ENCODE data around the gene NCOA7.
"Not testable (repeated sequence)": the region's sequence is repeated elsewhere in the genome, so short reads cannot be mapped to it uniquely, and the experiment has no call there.

The NCOA7 gene

DNA sequence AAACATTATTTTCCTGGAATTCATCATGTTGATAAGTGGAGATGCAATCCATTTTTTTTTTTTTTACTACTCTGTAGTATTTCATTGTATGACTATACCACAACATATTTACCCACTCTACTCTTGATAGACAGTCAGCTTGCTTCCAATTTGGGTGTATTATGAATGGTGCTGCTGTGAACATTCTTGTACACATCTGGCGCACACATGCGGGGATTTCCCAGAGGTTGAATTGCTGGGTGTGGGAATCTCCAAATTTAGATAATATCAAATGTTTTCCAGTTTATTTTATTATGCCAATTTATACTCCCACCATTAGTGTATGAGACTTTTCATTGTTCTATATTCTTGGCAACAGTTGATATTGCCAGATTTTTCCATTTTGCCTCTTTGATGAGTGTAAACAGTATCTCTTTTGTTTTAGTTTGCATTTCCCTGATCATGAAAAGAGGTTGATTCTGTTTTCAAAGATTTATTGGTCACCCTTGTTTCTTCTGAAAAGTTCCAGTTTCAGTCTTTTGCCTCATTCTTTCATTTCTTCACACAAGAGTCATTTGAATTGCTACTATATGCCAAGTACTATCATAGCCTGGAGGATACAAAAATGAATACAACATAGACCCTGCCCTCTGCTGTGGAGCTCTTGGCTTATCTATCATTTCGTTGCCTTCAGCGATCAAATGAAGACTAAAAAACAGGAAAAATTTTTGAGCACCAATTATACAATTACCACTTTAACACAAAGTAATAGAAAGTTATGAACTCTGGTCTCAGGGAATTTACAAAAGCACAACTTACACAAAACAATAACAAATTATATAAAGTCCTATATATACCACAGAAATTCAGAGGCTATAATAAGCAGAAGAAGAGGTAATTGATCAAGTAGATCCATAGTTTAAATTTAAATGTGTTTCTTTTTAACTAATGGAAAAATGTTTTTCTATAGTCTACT, 17.1 kb upstream of the NCOA7 start:
- TF ChIP-seq POLR2A (IDR thresholded peaks at IDR 0.05; ENCODE audit: low read depth, low read length): no peak
- TF ChIP-seq POLR2AphosphoS5 (IDR thresholded peaks at IDR 0.05; ENCODE audit: low read depth, low read length): no peak
- TF ChIP-seq PAX5 (IDR thresholded peaks at IDR 0.05; ENCODE audit: insufficient read depth, low read length, severe bottlenecking): no peak
- TF ChIP-seq SPI1 (IDR thresholded peaks at IDR 0.05; ENCODE audit: low read depth, low read length): no peak
- TF ChIP-seq POU2F2 (IDR thresholded peaks at IDR 0.05; ENCODE audit: low read depth, low read length): no peak
- no peak for TF ChIP-seq TAF1 (IDR thresholded peaks at IDR 0.05; ENCODE audit: low read depth, low read length)
- no peak for DNase-seq (ENCODE audit: insufficient read length, low spot score)

GRCh38 chr6:125776107-125776826, 14.5 kb upstream of the NCOA7 start:
- DNase-seq (ENCODE audit: insufficient read length, low spot score); FAIRE-seq: not testable (repeated sequence)

More for the DNA sequence above, 17.1 kb upstream of the NCOA7 start:
- no peak for FAIRE-seq

- TF ChIP-seq POU2F2 (IDR thresholded peaks at IDR 0.05; ENCODE audit: low read depth, low read length) (peak; percentile 60; the same call in 1 of the 2 replicates), POLR2AphosphoS5 (IDR thresholded peaks at IDR 0.05; ENCODE audit: low read depth, low read length) (no peak)
- no peak for FAIRE-seq
- DNase-seq (ENCODE audit: insufficient read length, low spot score): peak; percentile 41
Observed at GRCh38 chr6:125779924-125780539, 10.7 kb upstream of the NCOA7 start.

GRCh38 chr6:125780540-125781313, 10.0 kb upstream of the NCOA7 start:
- peak; percentile 93 for FAIRE-seq
- TF ChIP-seq POLR2AphosphoS5 (IDR thresholded peaks at IDR 0.05; ENCODE audit: low read depth, low read length): peak; percentile 79
- no peak for TF ChIP-seq PAX5 (IDR thresholded peaks at IDR 0.05; ENCODE audit: insufficient read depth, low read length, severe bottlenecking)
- no peak for TF ChIP-seq SPI1 (IDR thresholded peaks at IDR 0.05; ENCODE audit: low read depth, low read length)
- TF ChIP-seq POLR2A (IDR thresholded peaks at IDR 0.05; ENCODE audit: low read depth, low read length): peak; percentile 96
- TF ChIP-seq POU2F2 (IDR thresholded peaks at IDR 0.05; ENCODE audit: low read depth, low read length): 0 out of 2 replicates have a peak, but pooled peaks have one; percentile 39
- peak; percentile 73; the same call in 1 of the 2 replicates for TF ChIP-seq TAF1 (IDR thresholded peaks at IDR 0.05; ENCODE audit: low read depth, low read length)
- no peak for DNase-seq (ENCODE audit: insufficient read length, low spot score)

GRCh38 chr6:125781314-125781868, 9.4 kb upstream of the NCOA7 start:
- FAIRE-seq: peak; percentile 56

DNA sequence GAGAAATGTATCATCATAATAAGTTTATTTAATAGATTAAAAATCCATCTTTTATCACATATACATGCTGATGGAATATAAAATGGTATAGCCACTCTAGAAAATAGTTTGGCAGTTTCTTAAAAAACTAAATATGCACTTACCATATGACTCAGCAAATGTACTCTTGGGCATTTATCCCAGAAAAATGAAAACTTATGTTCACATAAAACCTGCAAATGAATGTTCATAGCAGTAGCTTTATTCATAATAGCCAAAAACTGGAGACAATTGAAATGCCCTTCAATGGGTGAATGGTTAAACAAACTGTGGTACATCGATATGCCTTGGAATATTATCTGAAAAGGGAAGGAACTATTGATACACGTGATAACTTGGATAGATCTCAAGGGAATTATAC, 6.4 kb upstream of the NCOA7 start:
- DNase-seq (ENCODE audit: insufficient read length, low spot score) (no peak), FAIRE-seq (no peak)
- TF ChIP-seq SPI1 (IDR thresholded peaks at IDR 0.05; ENCODE audit: low read depth, low read length) (no peak), POLR2AphosphoS5 (IDR thresholded peaks at IDR 0.05; ENCODE audit: low read depth, low read length) (no peak), POU2F2 (IDR thresholded peaks at IDR 0.05; ENCODE audit: low read depth, low read length) (no peak), PAX5 (IDR thresholded peaks at IDR 0.05; ENCODE audit: insufficient read depth, low read length, severe bottlenecking) (no peak), POLR2A (IDR thresholded peaks at IDR 0.05; ENCODE audit: low read depth, low read length) (no peak), TAF1 (IDR thresholded peaks at IDR 0.05; ENCODE audit: low read depth, low read length) (no peak)

More at GRCh38 chr6:125781314-125781868, 9.4 kb upstream of the NCOA7 start:
- TF ChIP-seq POLR2AphosphoS5 (IDR thresholded peaks at IDR 0.05; ENCODE audit: low read depth, low read length) (no peak), PAX5 (IDR thresholded peaks at IDR 0.05; ENCODE audit: insufficient read depth, low read length, severe bottlenecking) (no peak), POLR2A (IDR thresholded peaks at IDR 0.05; ENCODE audit: low read depth, low read length) (no peak), TAF1 (IDR thresholded peaks at IDR 0.05; ENCODE audit: low read depth, low read length) (no peak), POU2F2 (IDR thresholded peaks at IDR 0.05; ENCODE audit: low read depth, low read length) (no peak), SPI1 (IDR thresholded peaks at IDR 0.05; ENCODE audit: low read depth, low read length) (no peak)
- no peak for DNase-seq (ENCODE audit: insufficient read length, low spot score)

DNA sequence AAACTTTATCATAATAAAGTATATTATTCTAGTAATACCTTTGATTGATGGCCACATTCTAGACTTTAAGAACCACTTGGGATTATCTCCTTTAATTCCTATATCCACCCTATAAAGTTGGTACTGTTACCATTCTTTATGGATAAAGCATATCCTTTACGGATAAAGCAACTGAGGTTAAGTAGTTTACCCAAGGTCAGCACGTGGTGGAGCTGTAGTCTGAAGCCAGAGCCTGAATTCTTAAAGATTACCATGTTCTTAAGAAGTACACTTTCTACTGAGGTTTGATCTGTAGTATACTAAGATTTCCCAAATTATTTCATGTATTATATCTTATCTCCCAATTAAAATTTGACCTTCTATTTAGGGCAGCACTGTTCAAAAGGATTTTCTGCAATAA, 3.0 kb upstream of the NCOA7 start:
- no peak for DNase-seq (ENCODE audit: insufficient read length, low spot score)
- FAIRE-seq: no peak
- TF ChIP-seq PAX5 (IDR thresholded peaks at IDR 0.05; ENCODE audit: insufficient read depth, low read length, severe bottlenecking) (no peak), POLR2A (IDR thresholded peaks at IDR 0.05; ENCODE audit: low read depth, low read length) (no peak), POLR2AphosphoS5 (IDR thresholded peaks at IDR 0.05; ENCODE audit: low read depth, low read length) (no peak), TAF1 (IDR thresholded peaks at IDR 0.05; ENCODE audit: low read depth, low read length) (no peak), SPI1 (IDR thresholded peaks at IDR 0.05; ENCODE audit: low read depth, low read length) (no peak), POU2F2 (IDR thresholded peaks at IDR 0.05; ENCODE audit: low read depth, low read length) (no peak)

DNA sequence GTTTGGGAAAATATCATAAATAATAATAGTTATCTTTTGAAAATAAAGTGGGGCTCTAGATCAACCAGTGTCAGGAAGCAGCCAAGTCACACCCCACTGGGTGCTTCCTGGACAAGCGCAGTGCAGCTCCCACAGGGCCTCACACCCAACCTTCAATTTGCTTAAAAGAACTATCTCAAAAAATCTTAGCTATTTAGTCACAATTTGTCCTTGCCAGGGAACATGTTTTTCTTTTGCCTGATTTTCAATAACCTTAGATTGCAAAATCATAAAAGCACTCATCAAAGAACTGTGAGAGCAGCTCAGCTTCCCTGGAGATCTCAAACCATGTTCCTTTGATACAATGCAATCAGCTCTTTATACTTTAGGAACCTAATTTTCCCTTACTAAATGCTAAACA, 1.6 kb upstream of the NCOA7 start:
- TF ChIP-seq POLR2A (IDR thresholded peaks at IDR 0.05; ENCODE audit: low read depth, low read length) (no peak), POU2F2 (IDR thresholded peaks at IDR 0.05; ENCODE audit: low read depth, low read length) (no peak), TAF1 (IDR thresholded peaks at IDR 0.05; ENCODE audit: low read depth, low read length) (no peak), PAX5 (IDR thresholded peaks at IDR 0.05; ENCODE audit: insufficient read depth, low read length, severe bottlenecking) (no peak), SPI1 (IDR thresholded peaks at IDR 0.05; ENCODE audit: low read depth, low read length) (no peak), POLR2AphosphoS5 (IDR thresholded peaks at IDR 0.05; ENCODE audit: low read depth, low read length) (no peak)
- DNase-seq (ENCODE audit: insufficient read length, low spot score): no peak
- no peak for FAIRE-seq

Measured in GM12891 (cell line).